ENCODE data around the gene FDPS.
"Not testable (repeated sequence)": the region's sequence is repeated elsewhere in the genome, so short reads cannot be mapped to it uniquely, and the experiment has no call there.

The FDPS gene

GRCh38 chr1:155285631-155286044 lies 23.0 kb upstream of the FDPS start:
- no peak for DNase-seq (ENCODE audit: low read depth in 2 of 2)

DNA sequence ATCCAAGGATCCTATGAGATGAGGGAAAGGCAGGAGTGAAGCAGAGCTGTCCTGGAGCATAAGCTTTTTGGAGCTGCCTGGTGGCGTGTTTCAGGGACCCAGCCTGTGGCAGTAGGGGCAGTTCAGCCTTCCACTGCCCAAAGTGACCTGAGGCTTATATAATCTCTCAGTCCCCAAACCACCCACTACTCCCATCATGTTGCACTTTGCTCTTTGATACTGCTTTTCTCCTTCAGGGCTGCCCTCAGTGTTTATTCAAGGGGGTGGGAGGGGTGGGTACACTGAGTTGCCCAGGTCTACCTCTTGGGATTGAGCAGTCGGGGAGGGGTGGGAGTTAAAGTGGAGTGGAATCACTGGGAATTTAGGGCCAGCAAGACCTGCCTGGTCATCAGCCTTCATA lies 22.1 kb upstream of the FDPS start:
- DNase-seq (ENCODE audit: low read depth in 2 of 2), result no peak

DNA sequence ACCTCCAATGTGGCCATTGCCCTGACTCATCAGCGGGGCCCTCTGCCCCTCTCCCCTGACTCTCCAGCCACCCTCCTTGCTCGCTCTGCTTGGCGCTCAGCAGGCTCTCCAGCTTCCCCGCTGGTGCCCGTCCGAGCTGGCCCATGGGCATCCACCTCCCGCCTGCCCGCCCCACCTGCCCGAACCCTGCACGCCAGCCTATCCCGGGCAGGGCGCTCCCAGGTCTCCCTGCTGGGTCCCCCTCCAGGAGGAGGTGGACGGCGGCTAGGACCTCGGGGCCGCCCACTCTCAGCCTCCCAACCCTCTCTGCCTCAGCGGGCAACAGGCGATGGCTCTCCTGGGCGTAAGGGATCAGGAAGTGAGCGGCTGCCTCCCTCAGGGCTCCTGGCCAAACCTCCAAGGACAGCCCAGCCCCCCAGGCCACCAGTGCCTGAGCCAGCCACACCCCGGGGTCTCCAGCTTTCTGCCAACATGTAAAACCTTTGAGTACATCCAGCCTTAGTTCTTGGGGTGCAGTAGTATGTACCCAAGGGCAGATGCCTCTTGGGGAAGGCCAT lies 20.6 kb upstream of the FDPS start:
- no peak for DNase-seq (ENCODE audit: low read depth in 2 of 2)

DNA sequence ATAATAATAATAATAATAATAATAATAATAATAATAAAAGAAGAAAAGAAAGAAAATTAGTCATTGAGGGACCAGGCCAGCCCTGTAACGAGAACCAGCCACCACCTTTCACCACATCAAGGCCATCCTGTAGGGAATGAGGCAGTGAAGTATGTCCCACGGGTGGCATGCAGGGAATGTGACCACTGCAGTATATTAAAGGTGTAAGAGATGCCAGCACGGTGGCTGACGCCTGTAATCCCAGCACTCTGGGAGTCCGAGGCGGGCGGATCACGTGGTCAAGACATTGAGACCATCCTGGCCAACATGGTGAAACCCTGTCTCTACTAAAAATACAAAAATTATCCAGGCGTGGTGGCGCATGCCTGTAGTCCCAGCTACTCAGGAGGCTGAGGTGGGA lies 17.7 kb upstream of the FDPS start:
- not testable (repeated sequence) for DNase-seq (ENCODE audit: low read depth in 2 of 2)

DNA sequence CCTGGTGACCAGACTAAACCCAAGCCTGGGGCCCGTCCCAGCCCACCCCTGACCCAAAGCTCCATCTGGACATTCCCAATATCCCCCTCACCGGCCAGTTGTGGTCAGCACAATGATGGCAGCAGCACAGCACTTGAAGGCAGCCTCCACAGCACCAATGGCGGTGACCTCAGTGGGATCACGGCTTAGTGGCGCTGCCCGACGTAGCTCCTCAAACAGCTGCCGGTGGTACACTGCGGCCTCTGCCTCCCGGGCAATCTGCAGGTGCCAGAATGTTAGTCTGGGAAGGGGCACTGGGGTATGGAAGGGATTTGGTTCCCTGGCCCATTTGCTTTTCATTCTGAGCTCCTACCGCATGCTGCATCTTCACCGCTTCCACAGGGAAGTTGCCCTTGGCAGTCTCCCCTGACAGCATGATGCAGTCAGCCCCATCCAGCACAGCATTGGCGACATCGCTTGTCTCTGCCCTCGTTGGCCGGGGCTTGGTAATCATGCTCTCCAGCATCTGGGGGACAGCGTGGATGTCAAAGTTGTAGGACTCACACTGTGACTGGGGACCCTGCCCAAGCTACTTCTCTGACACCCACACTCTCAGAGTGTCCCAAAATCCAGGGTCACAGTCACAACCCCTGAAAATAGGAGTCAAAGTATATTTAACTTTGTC lies 15.4 kb upstream of the FDPS start:
- no peak for DNase-seq (ENCODE audit: low read depth in 2 of 2)

- no peak for DNase-seq (ENCODE audit: low read depth in 2 of 2)
These were observed 14.0 kb upstream of the FDPS start for GRCh38 chr1:155294520-155295182.

- DNase-seq (ENCODE audit: low read depth in 2 of 2), result no peak
These were observed 13.3 kb upstream of the FDPS start for GRCh38 chr1:155295183-155295941.

DNA sequence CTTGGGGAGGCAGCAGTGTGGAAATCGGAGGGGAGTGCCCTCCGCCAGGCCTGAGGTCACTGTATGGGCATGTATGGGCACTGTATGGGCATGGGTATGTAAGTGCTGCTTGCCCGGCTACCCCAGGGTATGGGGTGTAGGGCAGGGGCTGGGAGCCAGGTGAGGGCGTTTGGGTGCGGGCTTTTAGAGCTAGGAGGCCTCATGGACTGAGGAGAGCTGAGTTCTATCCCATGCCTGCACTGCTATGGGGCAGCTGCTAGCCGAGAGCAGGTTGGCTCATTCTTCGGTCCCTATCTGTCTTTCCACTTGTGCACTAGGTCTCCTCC lies 12.8 kb upstream of the FDPS start:
- DNase-seq (ENCODE audit: low read depth in 2 of 2), result no peak

- no peak for DNase-seq (ENCODE audit: low read depth in 2 of 2)
These were observed 12.0 kb upstream of the FDPS start for GRCh38 chr1:155296661-155297060.

DNA sequence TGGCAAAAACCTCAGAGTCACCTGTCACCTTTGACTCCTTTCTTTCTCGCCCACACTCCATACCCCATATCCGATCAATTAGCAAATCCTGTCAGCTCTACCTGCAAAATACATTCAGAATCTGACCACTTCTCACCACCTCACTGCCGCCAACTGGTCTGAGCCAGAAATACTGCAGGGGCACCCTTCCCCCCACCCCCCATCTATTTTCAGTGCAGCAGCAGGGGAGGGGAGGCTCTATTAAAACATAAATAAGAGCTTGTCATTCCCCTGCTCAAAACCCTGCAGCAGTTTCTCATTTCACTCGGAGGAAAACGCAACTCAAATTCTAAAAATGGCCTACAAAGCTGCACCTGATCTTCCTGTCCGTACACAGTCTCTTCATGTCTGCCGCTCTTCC lies 11.3 kb upstream of the FDPS start:
- DNase-seq (ENCODE audit: low read depth in 2 of 2), result no peak

- no peak for DNase-seq (ENCODE audit: low read depth in 2 of 2)
These were observed 8.6 kb upstream of the FDPS start for GRCh38 chr1:155300024-155300423.

GRCh38 chr1:155300553-155301329 lies 7.9 kb upstream of the FDPS start:
- DNase-seq (ENCODE audit: low read depth in 2 of 2), result no peak

GRCh38 chr1:155301342-155301841 lies 7.3 kb upstream of the FDPS start, which contains the start of gene PKLR:
TSS of gene PKLR (minus strand) at chr1:155301438. CDS start at chr1:155301395, 43 bp downstream.
- DNase-seq (ENCODE audit: low read depth in 2 of 2), result no peak

GRCh38 chr1:155304558-155305063 lies 4.1 kb upstream of the FDPS start:
- no peak for DNase-seq (ENCODE audit: low read depth in 2 of 2)

GRCh38 chr1:155305881-155306391 lies 2.7 kb upstream of the FDPS start:
- DNase-seq (ENCODE audit: low read depth in 2 of 2), result no peak

GRCh38 chr1:155307247-155307740 lies 1.4 kb upstream of the FDPS start:
- no peak for DNase-seq (ENCODE audit: low read depth in 2 of 2)

DNA sequence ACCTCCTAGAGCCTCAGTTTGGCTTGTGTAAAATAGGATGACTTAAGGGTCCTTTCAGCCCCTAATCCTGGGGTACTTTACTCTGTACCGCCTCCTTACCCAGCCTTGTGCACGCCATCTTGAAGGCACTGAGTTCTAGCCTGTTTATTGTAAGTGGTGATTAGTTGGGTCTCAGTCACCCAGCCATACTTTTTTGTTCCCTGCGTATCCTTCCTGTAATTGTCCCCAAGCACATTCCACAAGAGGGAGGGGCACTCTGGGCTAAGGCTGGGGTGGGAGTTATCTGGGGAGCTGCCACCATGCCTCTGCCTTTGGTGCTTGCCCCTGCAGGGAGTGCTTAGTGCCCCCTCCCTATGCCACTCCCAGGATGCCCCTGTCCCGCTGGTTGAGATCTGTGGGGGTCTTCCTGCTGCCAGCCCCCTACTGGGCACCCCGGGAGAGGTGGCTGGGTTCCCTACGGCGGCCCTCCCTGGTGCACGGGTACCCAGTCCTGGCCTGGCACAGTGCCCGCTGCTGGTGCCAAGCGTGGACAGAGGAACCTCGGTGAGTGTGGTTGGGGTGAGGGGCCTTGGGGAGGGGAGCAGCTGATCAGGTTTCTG lies 856 bp downstream of the FDPS start:
- no peak for DNase-seq (ENCODE audit: low read depth in 2 of 2)

GRCh38 chr1:155313261-155313660 lies 4.6 kb downstream of the FDPS start:
- DNase-seq (ENCODE audit: low read depth in 2 of 2), result no peak

- no peak for DNase-seq (ENCODE audit: low read depth in 2 of 2)
These were observed 8.3 kb downstream of the FDPS start for GRCh38 chr1:155316922-155317321.

DNA sequence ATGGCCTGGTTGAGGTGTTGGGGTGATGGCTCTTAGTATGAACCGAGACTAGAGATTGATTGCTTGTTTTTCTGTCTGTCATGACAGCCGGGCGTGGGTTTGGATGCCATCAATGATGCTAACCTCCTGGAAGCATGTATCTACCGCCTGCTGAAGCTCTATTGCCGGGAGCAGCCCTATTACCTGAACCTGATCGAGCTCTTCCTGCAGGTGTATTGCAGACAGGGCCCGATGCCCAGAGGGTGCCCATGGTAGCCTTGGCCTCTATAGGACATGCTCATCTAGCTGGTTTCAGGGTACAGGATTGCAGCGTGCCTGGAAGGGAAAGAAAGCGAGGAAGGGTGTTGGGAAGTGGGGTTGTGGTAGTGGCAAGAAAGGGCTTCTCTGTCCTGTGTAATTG lies 9.4 kb downstream of the FDPS start:
- no peak for DNase-seq (ENCODE audit: low read depth in 2 of 2)

GRCh38 chr1:155319536-155319935 lies 10.9 kb downstream of the FDPS start:
- no peak for DNase-seq (ENCODE audit: low read depth in 2 of 2)
